GM19351 (cell line): Measurements from ENCODE around the gene SUGP2.

Source experiments
- ATAC-seq: cut with Tn5 transposase; IDR thresholded peaks from one replicate; pipeline ENCODE4 v1.9.1; 2021; ENCODE audit warnings: mild to moderate bottlenecking, moderate library complexity; ENCODE audit not compliant: unreplicated experiment

SUGP2 gene

GRCh38 chr19:19059837-19060611 is 26.7 kb upstream of the SUGP2 start:
- ATAC-seq, result no peak

DNA sequence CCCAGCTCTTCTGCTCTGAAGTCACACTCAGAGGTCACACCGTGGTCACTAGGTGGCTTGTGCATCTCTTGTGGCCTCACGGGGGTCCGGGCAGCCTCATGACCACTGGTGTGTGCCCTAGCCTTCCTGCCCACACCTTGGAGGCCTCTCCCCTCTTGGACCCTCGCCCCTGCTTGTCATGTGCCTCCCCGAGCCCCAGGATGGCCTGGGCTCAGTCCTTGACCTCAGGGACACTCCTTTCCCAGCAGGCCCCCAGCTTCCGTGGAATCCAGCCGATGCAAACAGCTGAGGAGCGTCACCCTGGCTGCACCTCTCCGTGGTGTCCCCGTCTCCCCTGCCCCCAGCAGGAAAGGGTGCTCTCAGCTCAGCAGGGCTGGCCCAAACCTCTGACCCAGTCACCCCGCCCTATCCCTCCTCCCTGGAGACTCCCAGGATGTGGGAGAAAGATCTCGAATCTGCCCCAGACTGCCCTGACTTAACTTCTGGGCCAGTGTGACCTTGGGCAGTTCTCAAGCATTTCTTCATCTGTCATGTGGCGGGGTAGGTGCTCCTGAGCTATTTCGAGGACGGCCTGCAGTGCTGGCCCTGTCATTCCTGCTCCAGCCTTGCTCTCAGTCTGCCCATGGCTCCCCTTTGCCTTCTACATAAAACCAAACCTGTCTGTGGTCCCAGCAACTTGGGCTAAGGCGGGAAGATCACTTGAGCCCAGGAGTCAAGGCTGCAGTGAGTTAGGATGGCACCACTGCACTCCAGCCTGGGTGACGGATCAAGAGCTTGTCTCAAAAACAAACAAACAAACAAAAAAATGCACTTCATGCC is 25.9 kb upstream of the SUGP2 start:
- no peak for ATAC-seq

DNA sequence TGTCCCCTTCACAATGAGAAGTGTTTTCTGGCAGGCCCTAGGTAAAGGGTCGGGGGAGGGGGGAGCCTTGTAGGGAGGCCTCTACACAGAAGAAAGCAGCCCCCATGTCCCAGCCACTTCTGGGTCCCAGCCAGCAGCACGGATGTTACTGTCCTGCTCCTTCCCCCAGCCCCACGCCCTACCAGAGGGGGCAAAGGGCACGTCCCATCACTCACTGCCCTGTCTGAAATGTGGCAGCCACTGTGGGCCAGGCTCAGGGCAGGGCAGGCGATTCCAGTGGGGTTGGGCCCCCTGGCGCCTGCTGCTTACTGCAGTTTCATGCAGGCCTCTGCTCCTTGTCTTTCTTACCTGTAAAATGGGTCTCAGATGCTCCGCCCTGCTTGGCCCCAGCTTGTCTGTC is 24.4 kb upstream of the SUGP2 start:
- ATAC-seq, result no peak

DNA sequence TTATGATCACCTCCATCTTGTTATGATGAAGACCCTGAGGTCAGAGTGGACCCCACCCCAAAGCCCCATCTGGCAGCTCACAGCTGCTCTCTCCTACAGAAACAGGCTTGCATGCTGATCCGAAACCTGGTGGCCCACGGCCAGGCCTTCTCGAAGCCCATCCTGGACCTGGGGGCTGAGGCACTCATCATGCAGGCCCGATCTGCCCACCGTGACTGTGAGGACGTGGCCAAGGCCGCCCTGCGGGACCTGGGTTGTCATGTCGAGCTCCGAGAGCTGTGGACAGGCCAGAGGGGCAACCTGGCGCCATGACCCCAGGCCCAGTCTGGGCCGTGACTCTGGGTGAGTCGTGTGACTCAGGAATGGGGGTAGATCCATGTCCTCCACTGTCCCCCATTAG is 24.0 kb upstream of the SUGP2 start:
- no peak for ATAC-seq

DNA sequence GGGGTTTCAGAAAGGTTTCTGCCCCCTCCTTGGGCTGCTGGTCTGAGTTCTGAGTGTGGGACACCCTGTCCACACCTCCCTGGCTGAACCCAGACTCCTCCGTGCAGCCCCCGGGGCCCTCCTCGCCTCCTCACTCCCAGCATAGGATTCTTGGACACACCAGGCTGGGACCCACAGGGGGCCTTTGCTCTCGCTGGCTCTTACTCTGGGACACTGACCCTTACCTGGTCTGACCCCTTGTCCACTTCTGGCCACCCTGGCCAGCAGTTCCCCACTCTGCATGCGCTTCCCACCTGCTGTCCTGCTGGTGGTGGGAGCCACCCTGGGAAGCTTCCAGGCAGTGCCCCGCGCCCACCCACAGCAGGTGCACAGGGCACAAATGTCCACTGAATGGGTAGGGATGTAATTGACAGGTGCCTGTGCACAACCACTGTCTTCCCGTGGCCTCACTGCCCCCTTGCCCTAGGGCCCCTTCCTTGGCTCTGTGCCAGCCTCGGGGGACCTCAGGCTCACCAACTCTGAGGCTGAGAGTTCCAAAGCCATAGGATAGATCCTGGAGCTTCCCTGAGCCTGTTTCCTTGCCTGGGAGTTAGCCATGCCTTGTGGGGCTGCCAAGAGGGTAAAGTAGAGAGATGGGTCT is 23.4 kb upstream of the SUGP2 start:
- no peak for ATAC-seq

GRCh38 chr19:19055701-19056100 is 22.4 kb upstream of the SUGP2 start:
- no peak for ATAC-seq

DNA sequence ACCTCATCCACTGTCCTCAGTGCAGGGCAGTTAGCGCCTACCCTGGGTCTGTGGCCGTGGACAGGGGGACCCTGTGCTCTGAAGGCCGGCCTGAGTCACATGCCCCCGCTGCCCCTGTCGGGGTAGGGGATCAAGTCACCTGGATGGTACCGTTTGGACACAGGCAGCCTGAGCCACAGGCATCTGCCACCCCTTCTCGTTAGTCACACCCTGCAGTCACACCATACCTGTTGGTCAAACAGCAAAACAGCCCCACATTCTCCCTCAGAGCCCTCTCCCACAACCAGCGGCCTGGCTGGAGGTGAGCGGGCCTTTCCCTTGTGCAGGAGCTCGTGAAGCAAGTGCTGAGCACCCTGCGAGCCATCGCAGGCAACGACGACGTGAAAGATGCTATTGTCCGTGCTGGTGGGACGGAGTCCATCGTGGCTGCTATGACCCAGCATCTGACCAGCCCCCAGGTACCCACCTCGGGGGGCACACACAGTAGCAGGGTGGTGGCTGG is 21.7 kb upstream of the SUGP2 start:
- no peak for ATAC-seq

GRCh38 chr19:19054315-19054938 is 21.1 kb upstream of the SUGP2 start:
- ATAC-seq, result no peak

DNA sequence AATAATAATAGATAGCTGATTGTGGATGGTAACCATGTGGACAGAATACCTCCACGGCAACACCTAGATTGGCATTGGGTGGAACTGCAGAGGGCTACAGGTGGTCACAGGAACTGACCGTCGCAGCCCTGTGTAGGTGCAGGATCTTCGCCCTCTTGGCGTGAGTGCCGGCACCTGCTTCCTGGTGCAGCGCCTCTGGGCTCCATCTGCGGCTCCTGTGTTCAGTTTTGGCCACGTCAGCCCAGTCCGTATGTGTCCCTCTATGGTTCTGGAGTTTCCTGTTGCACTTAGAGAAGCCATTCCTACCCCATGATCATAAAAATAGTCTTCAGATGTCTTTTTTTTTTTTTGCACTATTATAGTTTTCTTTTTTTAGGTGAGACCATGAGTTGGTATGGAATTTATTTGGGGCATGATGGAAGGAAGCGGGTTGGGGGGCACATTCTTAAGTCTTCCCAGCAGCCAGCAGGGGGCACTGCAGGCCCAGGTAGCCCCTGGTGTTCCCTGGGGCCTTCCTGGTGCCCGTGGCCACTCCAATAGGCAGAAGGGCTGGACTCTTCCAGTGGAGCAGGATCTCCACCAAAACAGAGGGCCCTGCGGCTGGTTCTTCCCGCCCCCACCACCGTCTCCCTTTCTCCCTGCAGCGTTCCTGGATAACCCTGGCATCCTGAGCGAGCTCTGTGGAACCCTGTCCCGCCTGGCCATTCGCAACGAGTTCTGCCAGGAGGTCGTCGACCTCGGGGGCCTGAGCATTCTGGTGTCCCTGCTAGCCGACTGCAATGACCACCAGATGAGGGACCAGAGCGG is 20.4 kb upstream of the SUGP2 start:
- no peak for ATAC-seq

GRCh38 chr19:19052921-19053320 is 19.6 kb upstream of the SUGP2 start:
- no peak for ATAC-seq

- ATAC-seq, result no peak
Measured at GRCh38 chr19:19051478-19052213, 18.3 kb upstream of the SUGP2 start.

GRCh38 chr19:19050731-19051130 is 17.4 kb upstream of the SUGP2 start:
- ATAC-seq, result no peak

DNA sequence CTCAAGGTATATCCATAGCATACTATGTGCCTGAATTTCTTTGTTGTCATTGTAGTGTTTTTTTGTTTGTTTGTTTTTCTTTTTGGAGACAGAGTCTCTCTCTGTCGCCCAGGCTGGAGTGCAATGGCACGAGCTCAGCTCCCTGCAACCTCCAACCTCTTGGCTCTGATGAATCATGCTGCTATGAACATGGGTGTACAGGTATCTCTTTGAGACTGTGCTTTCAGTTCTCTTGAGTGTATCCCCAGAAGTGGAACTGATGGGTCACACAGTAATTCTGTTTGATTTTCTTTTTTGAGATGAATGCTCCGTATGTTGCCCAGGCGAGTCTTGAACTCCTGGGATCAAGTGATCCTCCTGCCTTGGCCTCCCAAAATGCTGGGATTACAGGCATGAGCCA is 16.8 kb upstream of the SUGP2 start:
- ATAC-seq, result no peak

DNA sequence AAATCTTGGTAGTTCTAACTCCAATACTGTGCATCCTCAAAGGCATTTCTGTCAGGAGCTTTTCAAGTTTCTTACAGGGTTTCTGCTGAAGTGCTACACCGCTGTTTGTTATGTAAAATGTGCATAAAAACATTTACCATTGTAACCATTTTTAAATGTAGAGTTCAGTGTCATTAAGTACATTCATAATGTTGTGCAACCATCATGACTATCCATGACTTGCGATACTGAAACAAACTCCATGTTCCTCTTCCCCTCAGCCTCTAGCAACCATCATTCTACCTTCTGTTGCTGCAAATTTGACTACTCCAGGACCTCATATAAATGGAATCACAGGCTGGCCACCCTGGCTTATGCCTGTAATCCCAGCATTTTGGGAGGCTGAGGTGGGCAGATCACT is 16.1 kb upstream of the SUGP2 start:
- no peak for ATAC-seq

DNA sequence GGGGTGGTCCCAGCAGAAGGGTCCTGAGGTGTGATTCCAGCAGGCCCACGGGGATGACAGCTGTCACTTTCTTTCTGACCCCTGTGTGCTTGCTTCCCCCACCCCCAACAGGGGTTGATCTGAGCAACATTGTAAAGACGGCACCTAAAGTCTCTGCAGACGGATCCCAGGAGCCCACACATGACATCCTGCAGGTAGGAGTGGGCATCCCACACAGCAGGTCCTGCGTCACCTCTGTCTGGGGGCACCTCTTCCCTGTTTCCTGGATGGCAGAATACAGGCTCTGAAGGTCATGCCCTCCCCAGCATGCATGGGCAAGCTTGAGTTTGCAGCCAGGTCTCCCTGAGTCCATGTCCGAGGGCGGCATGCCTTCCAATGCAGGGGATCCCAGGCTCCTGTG is 10.6 kb upstream of the SUGP2 start:
- no peak for ATAC-seq

GRCh38 chr19:19043481-19043880 is 10.2 kb upstream of the SUGP2 start:
- ATAC-seq, result no peak

DNA sequence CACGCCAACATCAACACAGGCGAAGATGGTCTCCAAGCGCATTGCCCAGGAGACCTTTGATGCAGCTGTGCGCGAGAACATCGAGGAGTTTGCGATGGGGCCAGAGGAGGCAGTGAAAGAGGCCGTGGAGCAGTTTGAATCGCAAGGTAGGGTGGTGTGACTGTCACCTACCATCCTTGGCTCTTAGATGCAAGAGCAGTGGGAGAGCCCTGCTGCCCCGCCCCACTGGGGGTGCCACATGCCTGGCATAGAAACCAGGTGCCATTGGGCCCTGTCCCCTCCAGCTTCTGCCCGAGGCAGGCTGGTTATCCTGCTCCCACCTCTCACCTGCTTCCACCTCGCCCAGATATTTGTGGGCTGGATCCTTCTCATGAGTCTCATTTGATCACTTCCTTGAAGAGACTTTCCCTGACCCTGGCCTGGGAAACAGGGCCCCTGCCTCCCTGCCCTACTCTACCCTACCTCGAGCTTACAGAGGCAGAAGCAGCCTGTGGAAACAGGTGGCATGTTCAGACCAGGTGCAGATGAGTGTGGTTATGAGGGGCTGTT is 9.5 kb upstream of the SUGP2 start:
- ATAC-seq, result no peak

DNA sequence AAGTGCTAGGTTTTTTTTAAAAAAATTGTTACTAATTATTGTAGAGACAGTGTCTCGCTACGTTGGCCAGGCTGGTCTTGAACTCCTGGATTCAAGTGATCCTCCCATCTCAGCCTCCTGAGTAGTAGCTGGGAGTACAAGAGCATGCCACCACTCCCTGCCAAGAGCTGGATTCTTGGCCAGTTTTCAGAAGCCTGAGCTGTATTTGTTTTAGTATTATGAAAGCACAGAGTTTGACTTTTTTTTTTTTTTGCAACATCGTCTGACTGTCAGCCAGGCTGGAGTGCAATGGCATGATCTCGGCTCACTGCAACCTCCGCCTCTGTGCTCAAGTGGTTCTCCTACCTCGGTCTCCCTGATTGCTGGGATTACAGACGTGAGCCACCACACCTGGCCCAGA is 7.1 kb upstream of the SUGP2 start:
- no peak for ATAC-seq

- ATAC-seq, result no peak
Measured at GRCh38 chr19:19039901-19040300, 6.6 kb upstream of the SUGP2 start.
